Dendritic cell treated with granulocyte-macrophage colony-stimulating factor and Interleukin-4, amounts not matched to agents 40 ng/mL and 50 ng/mL, for 4 days (primary cell): ENCODE results near the gene MYOM1.
"Not testable (repeated sequence)": the region's sequence is repeated elsewhere in the genome, so short reads cannot be mapped to it uniquely, and the experiment has no call there.

Experiments
- H3K27ac Mint-ChIP-seq: one replicate; pipeline ENCODE4 v1.8.0; 2022; ENCODE audit warnings: mild to moderate bottlenecking, mixed read lengths
- H3K27me3 Mint-ChIP-seq: one replicate; pipeline ENCODE4 v1.8.0; 2022; ENCODE audit warnings: mild to moderate bottlenecking, mixed read lengths
- H3K36me3 Mint-ChIP-seq: one replicate; pipeline ENCODE4 v1.8.0; 2022; ENCODE audit warnings: low read depth, mixed read lengths
- H3K4me1 Mint-ChIP-seq: one replicate; pipeline ENCODE4 v1.8.0; 2022; ENCODE audit warnings: low read depth, mixed read lengths
- H3K4me3 Mint-ChIP-seq: one replicate; pipeline ENCODE4 v1.8.0; 2022; ENCODE audit warnings: mild to moderate bottlenecking, moderate library complexity, mixed read lengths
- H3K9me3 Mint-ChIP-seq: one replicate; pipeline ENCODE4 v1.8.0; 2022; ENCODE audit warnings: mixed read lengths
- intact Hi-C: fragments of 100-400 bp; cut with micrococcal nuclease; formaldehyde crosslinking; loops from one replicate; pipeline ENCODE4 v1.15.0; 2022

MYOM1 gene

DNA sequence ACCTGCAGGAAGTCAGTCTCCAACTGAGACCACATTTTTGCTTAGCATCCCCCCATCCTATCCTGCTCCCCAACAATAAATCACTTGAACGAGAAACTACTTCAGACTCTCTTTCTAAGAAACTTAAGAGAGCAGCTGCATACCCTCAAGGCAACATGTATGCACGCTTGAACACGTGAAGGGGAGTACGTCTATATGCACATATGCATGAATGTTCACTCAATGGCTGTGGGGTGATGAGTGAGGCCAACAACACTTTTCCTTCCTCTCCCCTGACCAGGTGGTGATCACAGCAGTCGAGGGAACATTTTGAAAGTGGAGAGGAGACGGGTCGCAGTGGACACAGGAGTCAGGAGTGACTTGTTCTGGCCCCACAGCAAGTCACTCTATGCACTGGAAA is 127.0 kb downstream of the MYOM1 start:
- no peaks in the 10 kb centered on the region for H3K27me3 Mint-ChIP-seq
- no peak overlapping the region for H3K4me3 Mint-ChIP-seq
- H3K4me1 Mint-ChIP-seq = no peaks in the 10 kb centered on the region
- intact Hi-C loops = no loop called here
- H3K9me3 Mint-ChIP-seq = no peaks in the 10 kb centered on the region
- H3K36me3 Mint-ChIP-seq = no peaks in the 10 kb centered on the region
- no peak overlapping the region for H3K27ac Mint-ChIP-seq

DNA sequence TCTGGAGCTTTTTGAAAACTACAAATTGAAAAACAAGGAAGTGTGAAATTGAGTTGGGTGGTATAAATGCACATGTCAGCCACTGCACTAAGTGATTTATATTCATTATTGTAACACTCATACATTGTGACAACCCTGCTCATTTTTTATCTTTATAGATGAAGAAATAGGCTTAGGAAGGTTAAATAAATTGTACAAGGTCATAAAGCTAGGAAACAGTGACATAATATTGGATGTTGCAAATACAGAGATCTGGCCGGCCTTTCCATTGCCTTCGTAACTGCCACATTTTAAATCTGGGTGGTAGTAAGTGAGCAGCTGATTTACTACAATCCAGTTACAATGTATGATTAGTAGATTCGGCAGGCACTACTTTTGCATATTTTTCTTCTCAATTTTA is 130.2 kb downstream of the MYOM1 start:
- no peak overlapping the region for H3K4me3 Mint-ChIP-seq
- H3K36me3 Mint-ChIP-seq = no peaks in the 10 kb centered on the region
- no peaks in the 10 kb centered on the region for H3K9me3 Mint-ChIP-seq
- H3K27ac Mint-ChIP-seq = no peak overlapping the region
- H3K27me3 Mint-ChIP-seq = no peaks in the 10 kb centered on the region
- intact Hi-C loops = no loop called here
- no peaks in the 10 kb centered on the region for H3K4me1 Mint-ChIP-seq

DNA sequence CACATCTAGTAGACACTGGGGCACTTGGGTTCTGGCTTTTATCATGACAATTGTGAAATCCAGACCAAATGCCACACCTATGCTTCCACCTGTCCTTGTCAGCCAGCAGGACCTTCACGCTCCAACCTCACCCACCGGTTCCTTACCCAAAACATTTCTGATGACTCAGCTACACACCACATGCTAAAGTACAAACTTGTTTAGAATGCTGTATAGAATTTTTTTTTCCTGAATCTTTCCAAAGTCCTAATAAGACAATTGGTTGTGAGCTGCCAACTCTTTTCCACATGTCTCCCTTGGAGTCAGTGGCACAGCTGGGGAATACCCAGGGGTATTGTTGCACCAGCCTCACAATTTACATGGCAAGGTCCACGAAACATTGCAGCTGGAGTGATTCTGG is 131.3 kb downstream of the MYOM1 start:
- intact Hi-C loops = no loop called here
- no peaks in the 10 kb centered on the region for H3K36me3 Mint-ChIP-seq
- no peak overlapping the region for H3K27ac Mint-ChIP-seq
- no peaks in the 10 kb centered on the region for H3K9me3 Mint-ChIP-seq
- no peaks in the 10 kb centered on the region for H3K4me1 Mint-ChIP-seq
- H3K4me3 Mint-ChIP-seq = no peak overlapping the region
- H3K27me3 Mint-ChIP-seq = no peaks in the 10 kb centered on the region

DNA sequence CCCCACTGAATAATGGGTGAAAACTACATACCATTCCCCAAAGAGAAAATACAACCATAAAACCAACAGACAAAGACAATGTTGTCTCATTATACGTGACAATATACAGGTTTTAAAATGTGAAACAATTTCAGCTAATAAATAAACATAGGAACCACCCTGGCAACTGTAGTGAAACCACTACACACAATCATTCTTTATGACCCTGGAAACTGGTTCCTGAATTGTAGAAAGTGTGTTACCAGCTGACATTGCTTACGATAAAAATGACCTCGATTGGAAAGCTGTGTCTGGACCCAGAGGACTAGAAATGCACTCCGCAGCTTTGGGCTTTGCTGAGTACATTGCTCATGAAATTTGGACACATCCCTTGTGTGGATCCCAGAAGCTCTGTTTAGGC is 132.9 kb downstream of the MYOM1 start:
- intact Hi-C loops = no loop called here
- H3K4me3 Mint-ChIP-seq = no peak overlapping the region
- H3K4me1 Mint-ChIP-seq = no peaks in the 10 kb centered on the region
- no peak overlapping the region for H3K27ac Mint-ChIP-seq
- H3K36me3 Mint-ChIP-seq = no peaks in the 10 kb centered on the region
- no peaks in the 10 kb centered on the region for H3K27me3 Mint-ChIP-seq
- H3K9me3 Mint-ChIP-seq = no peaks in the 10 kb centered on the region

DNA sequence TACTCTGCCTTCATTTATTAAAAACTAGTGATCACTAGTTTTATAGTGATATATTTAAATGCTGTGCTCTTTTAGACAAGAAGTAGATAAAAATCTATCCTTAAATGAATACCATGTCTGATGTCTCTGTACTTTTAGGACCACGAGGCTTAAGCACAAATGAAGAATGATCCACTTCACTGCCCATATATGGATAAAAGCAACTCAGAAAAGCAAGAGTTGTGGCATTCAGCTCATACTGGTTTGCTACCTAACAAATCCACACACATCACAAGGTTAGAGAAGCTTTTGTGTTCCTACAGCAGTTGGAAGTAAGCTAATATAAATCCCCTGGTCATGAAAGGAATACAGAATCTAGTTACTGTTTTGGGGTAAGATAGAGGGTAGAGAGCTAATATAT is 134.2 kb downstream of the MYOM1 start:
- Mint-ChIP-seq H3K9me3 (no peaks in the 10 kb centered on the region), H3K4me1 (no peaks in the 10 kb centered on the region), H3K4me3 (no peak overlapping the region), H3K36me3 (no peaks in the 10 kb centered on the region), H3K27me3 (no peaks in the 10 kb centered on the region), H3K27ac (no peak overlapping the region)
- intact Hi-C loops = no loop called here

- Mint-ChIP-seq H3K36me3 (no peaks in the 10 kb centered on the region), H3K9me3 (no peaks in the 10 kb centered on the region)
Measured at GRCh38 chr18:3084206-3084605, 135.6 kb downstream of the MYOM1 start.

GRCh38 chr18:3083766-3084165 is 136.0 kb downstream of the MYOM1 start:
- no peak overlapping the region for H3K27ac Mint-ChIP-seq
- H3K9me3 Mint-ChIP-seq = no peaks in the 10 kb centered on the region
- intact Hi-C loops = no loop called here
- H3K36me3 Mint-ChIP-seq = no peaks in the 10 kb centered on the region
- H3K27me3 Mint-ChIP-seq = no peaks in the 10 kb centered on the region
- H3K4me1 Mint-ChIP-seq = no peaks in the 10 kb centered on the region
- H3K4me3 Mint-ChIP-seq = no peak overlapping the region

More at GRCh38 chr18:3084206-3084605, 135.6 kb downstream of the MYOM1 start:
- intact Hi-C loops = no loop called here
- H3K27me3 Mint-ChIP-seq = no peaks in the 10 kb centered on the region
- H3K27ac Mint-ChIP-seq = no peak overlapping the region
- H3K4me1 Mint-ChIP-seq = no peaks in the 10 kb centered on the region
- H3K4me3 Mint-ChIP-seq = no peak overlapping the region

DNA sequence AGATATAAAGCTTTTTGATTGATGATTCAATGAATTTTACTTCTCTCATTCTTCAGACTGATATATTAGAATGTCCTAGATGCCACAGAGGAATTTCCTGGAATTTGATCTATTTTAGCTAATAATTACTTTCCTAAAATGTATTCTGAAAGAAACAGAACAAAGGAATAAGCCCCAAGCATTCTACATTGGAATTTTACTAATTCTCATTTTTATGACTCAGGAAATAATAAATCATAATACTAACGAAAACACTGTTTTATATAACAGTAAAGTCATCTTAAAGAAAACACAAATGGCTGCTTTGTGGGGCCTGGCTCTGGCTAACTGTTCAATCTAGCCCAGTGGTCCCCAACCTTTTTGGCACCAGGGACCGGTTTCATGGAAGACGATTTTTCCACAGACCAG is 138.2 kb downstream of the MYOM1 start:
- Mint-ChIP-seq H3K4me1 (no peaks in the 10 kb centered on the region), H3K4me3 (no peak overlapping the region), H3K36me3 (no peaks in the 10 kb centered on the region), H3K27ac (no peak overlapping the region), H3K27me3 (no peaks in the 10 kb centered on the region), H3K9me3 (no peaks in the 10 kb centered on the region)
- intact Hi-C loops = no loop called here

DNA sequence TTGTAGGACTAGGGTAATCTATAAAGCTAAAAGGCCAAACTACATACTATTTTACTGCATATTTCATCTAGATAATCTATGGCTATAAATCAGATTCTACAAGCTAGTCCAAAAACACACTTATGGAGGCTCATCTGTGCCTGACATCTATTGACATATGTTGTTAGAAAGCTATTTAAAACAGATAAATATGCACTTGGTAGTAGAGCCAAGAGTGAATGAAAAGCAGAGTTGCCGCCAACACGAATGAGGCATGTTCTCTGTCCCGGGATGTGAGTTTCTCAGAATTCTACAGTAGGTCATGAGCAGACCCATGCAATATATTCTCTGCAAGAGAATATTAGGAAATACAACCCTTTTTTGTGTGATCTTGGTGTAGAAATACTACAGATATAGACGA is 140.1 kb downstream of the MYOM1 start:
- no peaks in the 10 kb centered on the region for H3K9me3 Mint-ChIP-seq
- intact Hi-C loops = no loop called here
- no peaks in the 10 kb centered on the region for H3K27me3 Mint-ChIP-seq
- no peak overlapping the region for H3K4me3 Mint-ChIP-seq
- H3K4me1 Mint-ChIP-seq = no peaks in the 10 kb centered on the region
- H3K27ac Mint-ChIP-seq = no peak overlapping the region
- H3K36me3 Mint-ChIP-seq = no peaks in the 10 kb centered on the region

DNA sequence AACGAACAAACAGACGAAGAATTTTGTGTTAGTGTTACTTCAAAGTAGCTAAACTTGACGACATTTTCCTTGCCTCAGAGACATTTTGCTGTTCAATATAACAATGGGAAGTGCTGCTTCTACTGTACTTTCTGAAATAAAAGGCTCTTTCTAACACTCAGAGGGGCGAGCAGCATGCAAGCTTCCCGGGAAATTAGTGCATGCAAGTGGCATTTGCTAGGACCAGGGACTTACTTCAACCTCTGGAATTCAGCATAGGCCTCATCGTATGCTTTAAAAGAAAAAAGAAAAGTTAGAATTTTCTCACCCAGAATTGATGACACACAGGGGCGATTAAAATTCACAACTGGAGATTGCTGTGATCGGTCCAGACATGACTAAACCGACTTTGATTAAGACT is 144.3 kb downstream of the MYOM1 start:
- H3K4me1 Mint-ChIP-seq = peaks cover 14% of the 10 kb centered on the region
- no peaks in the 10 kb centered on the region for H3K36me3 Mint-ChIP-seq
- no peaks in the 10 kb centered on the region for H3K9me3 Mint-ChIP-seq
- H3K27me3 Mint-ChIP-seq = no peaks in the 10 kb centered on the region
- H3K4me3 Mint-ChIP-seq = no peak overlapping the region
- intact Hi-C loops = no loop called here
- H3K27ac Mint-ChIP-seq = no peak overlapping the region

DNA sequence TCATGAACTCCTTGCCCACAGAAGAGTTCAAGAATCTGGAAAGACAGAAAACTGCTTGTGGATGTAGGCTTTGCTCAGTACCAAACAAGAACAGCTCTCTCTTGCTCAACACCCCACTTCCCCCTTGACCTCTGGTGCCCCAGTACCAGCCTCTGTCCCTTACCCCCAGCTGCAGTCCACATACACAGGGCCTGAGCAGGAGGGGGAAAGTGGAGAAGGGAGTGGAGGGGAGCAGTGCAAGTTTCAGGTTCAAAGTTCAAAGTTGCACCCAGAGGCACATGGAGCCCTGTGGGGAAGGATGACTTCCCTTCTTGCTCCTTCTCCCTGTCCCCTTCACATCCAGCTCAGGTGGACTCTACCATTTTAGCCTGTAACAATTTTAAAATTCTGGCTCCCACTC is 145.7 kb downstream of the MYOM1 start:
- intact Hi-C loops = no loop called here
- Mint-ChIP-seq H3K4me3 (no peak overlapping the region), H3K4me1 (peaks cover 14% of the 10 kb centered on the region), H3K27ac (no peak overlapping the region), H3K27me3 (no peaks in the 10 kb centered on the region), H3K9me3 (no peaks in the 10 kb centered on the region), H3K36me3 (no peaks in the 10 kb centered on the region)

GRCh38 chr18:3073353-3073752 is 146.4 kb downstream of the MYOM1 start:
- H3K36me3 Mint-ChIP-seq, H3K27ac Mint-ChIP-seq, intact Hi-C loops, H3K9me3 Mint-ChIP-seq, H3K4me3 Mint-ChIP-seq, H3K27me3 Mint-ChIP-seq: not testable (repeated sequence)
- H3K4me1 Mint-ChIP-seq = peaks cover 14% of the 10 kb centered on the region

DNA sequence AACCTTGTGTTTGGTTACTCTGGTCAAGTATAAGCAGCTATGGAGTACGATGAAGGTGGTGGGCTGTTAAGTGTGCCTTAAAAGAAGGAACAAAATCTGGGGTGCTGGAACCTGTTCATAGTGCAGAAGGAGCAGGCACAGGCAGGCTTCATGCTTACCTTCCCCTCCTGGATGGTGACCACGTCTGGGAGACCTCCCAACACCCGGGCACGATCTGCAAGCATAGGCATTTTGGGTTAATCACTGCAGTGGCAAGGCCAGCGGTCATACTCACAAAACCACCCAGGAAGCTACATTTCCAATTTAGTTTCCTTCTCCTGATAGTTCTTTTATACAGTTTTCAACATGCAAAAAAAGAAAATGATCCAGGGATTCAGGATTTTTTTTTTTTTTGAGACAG is 148.1 kb downstream of the MYOM1 start:
- Mint-ChIP-seq H3K4me3 (no peak overlapping the region), H3K9me3 (no peaks in the 10 kb centered on the region), H3K4me1 (peaks cover 14% of the 10 kb centered on the region), H3K36me3 (no peaks in the 10 kb centered on the region), H3K27ac (no peak overlapping the region), H3K27me3 (no peaks in the 10 kb centered on the region)
- intact Hi-C loops = no loop called here

DNA sequence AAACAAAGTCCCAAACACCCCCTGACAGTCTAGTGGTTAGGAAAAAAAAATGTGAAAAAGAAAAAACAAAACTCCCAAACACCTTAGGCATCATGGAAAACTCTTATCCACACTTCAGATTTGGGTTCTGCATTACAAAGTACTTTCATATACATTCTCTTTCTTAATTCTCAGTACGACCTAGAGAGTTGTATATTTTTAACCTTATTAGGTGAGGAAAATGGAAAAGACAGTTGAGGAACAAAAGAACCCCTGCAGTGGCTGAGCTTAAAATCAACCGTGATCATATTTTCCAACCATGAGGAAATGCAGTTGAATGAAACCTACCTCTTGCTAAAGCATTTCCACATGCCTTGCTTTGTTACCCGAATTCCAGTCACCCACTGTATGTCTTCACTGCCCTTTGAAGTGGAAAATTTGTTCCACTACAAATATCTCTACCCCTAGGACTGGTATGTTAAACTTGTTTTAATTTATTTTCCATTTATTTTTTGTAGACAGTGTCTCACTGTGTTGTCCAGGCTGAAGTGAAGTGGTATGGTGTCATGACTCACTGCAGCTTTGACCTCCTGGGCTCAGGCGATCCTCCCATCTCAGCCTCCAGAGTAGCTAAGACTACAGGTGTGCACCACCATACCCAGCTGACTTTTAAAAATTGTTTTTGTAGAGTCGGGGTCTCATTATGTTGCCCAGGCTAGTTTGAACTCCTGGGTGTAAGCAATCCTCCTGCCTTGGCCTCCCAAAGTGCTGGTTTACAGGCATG is 149.9 kb downstream of the MYOM1 start:
- H3K36me3 Mint-ChIP-seq = no peaks in the 10 kb centered on the region
- H3K27me3 Mint-ChIP-seq = no peaks in the 10 kb centered on the region
- peaks cover 14% of the 10 kb centered on the region for H3K4me1 Mint-ChIP-seq
- H3K27ac Mint-ChIP-seq = no peak overlapping the region
- H3K9me3 Mint-ChIP-seq = no peaks in the 10 kb centered on the region
- H3K4me3 Mint-ChIP-seq = no peak overlapping the region
- intact Hi-C loops = loop anchor here (5.0 kb wide), 1 partner anchor 123 kb away; no protein-coding TSS in a partner anchor

DNA sequence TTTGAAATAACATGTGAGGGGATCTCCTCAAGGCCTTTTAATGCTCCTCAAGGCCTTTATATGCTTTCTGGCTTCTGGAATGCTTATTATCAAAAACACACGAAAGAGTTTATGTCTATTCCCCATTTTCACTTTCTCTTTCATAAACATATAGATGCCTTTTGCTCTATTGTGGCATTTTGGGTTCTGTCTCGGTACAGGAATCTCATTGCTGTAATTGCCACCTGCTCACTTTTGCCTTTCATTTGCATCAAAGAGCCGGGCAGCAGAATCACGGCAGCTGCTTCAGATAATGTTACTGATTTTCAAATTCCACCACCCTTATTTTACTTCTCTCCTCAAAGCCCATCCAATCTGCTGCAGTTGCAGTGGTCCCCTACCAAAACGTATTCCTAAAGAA is 152.0 kb downstream of the MYOM1 start:
- H3K4me1 Mint-ChIP-seq = peaks cover 5% of the 10 kb centered on the region
- H3K27ac Mint-ChIP-seq = no peak overlapping the region
- H3K4me3 Mint-ChIP-seq = no peak overlapping the region
- intact Hi-C loops = loop anchor here (5.0 kb wide), 1 partner anchor 120 kb away; no protein-coding TSS in a partner anchor
- H3K9me3 Mint-ChIP-seq = no peaks in the 10 kb centered on the region
- H3K36me3 Mint-ChIP-seq = no peaks in the 10 kb centered on the region
- no peaks in the 10 kb centered on the region for H3K27me3 Mint-ChIP-seq
